HUES64 (cell line): ENCODE results near the gene SMIM38.

Experiments used
- H3K27ac ChIP-seq: 2 replicates; pipeline ENCODE4 v1.7.0; 2013; ENCODE audit warnings: low read depth, low read length, inconsistent platforms
- H3K27me3 ChIP-seq: 2 replicates; pipeline ENCODE4 v1.6.1; 2013; ENCODE audit warnings: mild to moderate bottlenecking, low read length; ENCODE audit not compliant: insufficient read depth
- H3K36me3 ChIP-seq: 2 replicates; pipeline ENCODE4 v1.6.1; 2013; ENCODE audit warnings: mild to moderate bottlenecking, low read length; ENCODE audit not compliant: insufficient read depth
- H3K4me1 ChIP-seq: 2 replicates; pipeline ENCODE4 v1.6.1; 2013; ENCODE audit warnings: mild to moderate bottlenecking, low read length, moderate library complexity; ENCODE audit not compliant: insufficient read depth
- H3K4me3 ChIP-seq: 2 replicates; pipeline ENCODE4 v1.5.1; 2013; ENCODE audit warnings: mild to moderate bottlenecking, low read length, moderate library complexity
- H3K9ac ChIP-seq: 2 replicates; pipeline ENCODE4 v1.6.1; 2013; ENCODE audit warnings: mild to moderate bottlenecking, low read depth, low read length
- H3K9me3 ChIP-seq: 2 replicates; pipeline ENCODE4 v1.6.1; 2013; ENCODE audit warnings: low read depth, low read length; ENCODE audit not compliant: insufficient read depth
- WGBS: fragments of 150-250, 120-280 bp; methylation state at CpG from one replicate; pipeline ENCODE4 v1.1.7; 2013; ENCODE audit warnings: missing lambda C conversion rate; 5-methylcytosine and 5-hydroxymethylcytosine counted together

Gene SMIM38

GRCh38 chr11:69154938-69155301 lies 815 bp upstream of the SMIM38 start:
- Histone ChIP-seq H3K9me3 (no peaks in the 10 kb centered on the region), H3K9ac (no peak overlapping the region), H3K27ac (no peak overlapping the region), H3K27me3 (no peaks in the 10 kb centered on the region), H3K4me3 (no peak overlapping the region), H3K4me1 (peaks cover 19% of the 10 kb centered on the region), H3K36me3 (no peaks in the 10 kb centered on the region)
- WGBS = 89% methylated on average over 10 of the region's 10 CpGs

DNA sequence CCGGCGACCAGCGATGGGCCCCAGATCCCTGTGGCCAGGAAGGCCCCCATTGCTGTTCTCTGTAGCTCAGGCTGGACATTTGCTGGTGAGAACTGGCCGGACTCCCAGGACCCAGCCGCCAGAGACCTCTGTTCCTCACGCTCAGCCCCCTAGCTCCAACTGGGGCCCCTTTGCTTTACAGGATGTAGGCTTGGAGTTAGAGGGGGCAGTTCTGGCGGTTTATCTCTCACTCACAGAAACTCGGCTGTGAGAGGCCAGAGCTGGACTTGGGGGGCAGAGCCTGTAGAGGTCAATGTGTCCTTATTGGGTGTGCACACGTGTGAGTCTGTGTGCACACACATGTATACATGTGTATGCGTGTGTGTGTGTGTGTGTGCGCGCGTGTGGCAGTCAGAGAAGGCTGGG lies 502 bp downstream of the SMIM38 start:
- Histone ChIP-seq H3K36me3 (no peaks in the 10 kb centered on the region), H3K27ac (no peak overlapping the region), H3K9ac (no peak overlapping the region), H3K9me3 (no peaks in the 10 kb centered on the region), H3K27me3 (no peaks in the 10 kb centered on the region), H3K4me1 (peaks cover 19% of the 10 kb centered on the region), H3K4me3 (no peak overlapping the region)
- WGBS = 90% methylated on average over 13 of the region's 13 CpGs

DNA sequence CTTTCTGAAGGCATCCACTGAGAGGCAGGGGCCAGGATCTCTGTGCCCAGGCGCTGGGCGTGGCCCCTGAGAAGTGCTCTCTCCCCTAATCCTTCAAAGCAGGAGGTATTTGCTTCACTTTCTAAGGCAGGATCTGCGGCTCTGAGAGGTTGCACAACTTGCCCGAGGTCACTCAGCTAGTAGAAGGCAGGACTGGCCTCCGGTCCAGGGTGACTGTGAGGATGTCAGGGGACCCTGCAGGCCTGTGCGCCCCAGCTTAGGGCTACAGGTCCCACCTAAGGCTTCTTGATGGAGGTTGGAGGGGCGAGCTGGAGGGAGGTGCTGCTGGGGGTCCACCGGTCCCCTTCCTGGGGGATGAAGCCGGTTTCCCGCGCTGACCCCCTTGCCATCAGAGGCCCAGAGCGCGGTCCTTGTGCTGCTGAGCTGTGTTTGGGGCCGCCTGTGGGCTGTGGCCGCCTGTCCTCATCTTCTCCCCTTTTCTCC lies 979 bp downstream of the SMIM38 start:
- Histone ChIP-seq H3K4me3 (no peak overlapping the region), H3K36me3 (no peaks in the 10 kb centered on the region), H3K27me3 (no peaks in the 10 kb centered on the region), H3K27ac (no peak overlapping the region), H3K4me1 (peaks cover 15% of the 10 kb centered on the region), H3K9me3 (no peaks in the 10 kb centered on the region), H3K9ac (no peak overlapping the region)
- 93% methylated on average over 15 of the region's 15 CpGs for WGBS

DNA sequence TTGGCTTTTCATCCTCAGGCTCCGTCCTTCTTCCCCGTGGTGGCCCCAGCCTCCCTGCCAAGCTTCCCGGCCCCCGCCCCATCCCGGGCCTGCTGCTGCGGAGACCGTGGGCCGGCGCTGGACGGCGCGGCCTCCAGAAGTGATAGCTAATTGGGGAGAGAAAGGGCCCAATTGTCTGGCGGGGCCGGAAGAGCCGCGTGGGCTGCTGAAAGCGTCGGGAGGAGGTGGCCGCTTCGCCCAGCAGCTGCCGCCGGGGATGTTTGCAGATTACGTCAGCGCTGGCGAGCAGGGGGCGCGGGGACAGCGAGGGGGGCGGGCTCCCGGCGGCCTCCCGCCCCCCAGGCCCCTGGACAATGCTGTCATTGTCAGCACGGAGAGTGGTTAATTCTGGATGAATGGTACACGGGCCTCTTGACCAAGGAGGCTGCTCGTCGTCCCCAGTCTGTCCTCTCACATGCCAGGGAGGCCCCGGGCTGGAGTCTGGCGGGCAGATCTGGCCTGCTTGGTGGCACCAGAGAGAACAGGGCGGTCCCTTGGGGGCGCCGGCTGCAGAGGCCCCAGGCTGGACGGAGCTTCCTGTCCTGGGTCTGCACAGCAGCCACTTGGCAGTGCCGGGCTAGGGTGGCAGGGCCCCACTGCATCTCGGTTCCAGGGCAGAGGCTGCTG lies 1.6 kb downstream of the SMIM38 start:
- Histone ChIP-seq H3K4me1 (peaks cover 10% of the 10 kb centered on the region), H3K4me3 (no peak overlapping the region), H3K27me3 (no peaks in the 10 kb centered on the region), H3K9me3 (no peaks in the 10 kb centered on the region), H3K27ac (no peak overlapping the region), H3K9ac (no peak overlapping the region), H3K36me3 (no peaks in the 10 kb centered on the region)
- 55% methylated on average over 44 of the region's 44 CpGs for WGBS

- WGBS = 94% methylated on average over 15 of the region's 15 CpGs
- Histone ChIP-seq H3K27me3 (no peaks in the 10 kb centered on the region), H3K36me3 (no peaks in the 10 kb centered on the region), H3K4me3 (no peak overlapping the region), H3K27ac (no peak overlapping the region), H3K4me1 (peaks cover 4% of the 10 kb centered on the region), H3K9ac (no peak overlapping the region), H3K9me3 (peaks cover under 1% of the 10 kb centered on the region; the same call in 1 of the 2 replicates)
Measured at GRCh38 chr11:69157822-69158231, 2.1 kb downstream of the SMIM38 start.

- no peaks in the 10 kb centered on the region for H3K36me3 ChIP-seq
- WGBS = 92% methylated on average over 21 of the region's 21 CpGs
Measured at GRCh38 chr11:69158301-69159149, 2.8 kb downstream of the SMIM38 start.

GRCh38 chr11:69159150-69159852 lies 3.6 kb downstream of the SMIM38 start:
- no peaks in the 10 kb centered on the region for H3K4me1 ChIP-seq
- H3K27ac ChIP-seq = no peak overlapping the region
- H3K9me3 ChIP-seq = peaks cover 13% of the 10 kb centered on the region; the same call in 1 of the 2 replicates
- WGBS = 94% methylated on average over 19 of the region's 19 CpGs
- H3K9ac ChIP-seq = no peak overlapping the region
- no peak overlapping the region for H3K4me3 ChIP-seq
- H3K27me3 ChIP-seq = no peaks in the 10 kb centered on the region
- no peaks in the 10 kb centered on the region for H3K36me3 ChIP-seq

More at GRCh38 chr11:69158301-69159149, 2.8 kb downstream of the SMIM38 start:
- Histone ChIP-seq H3K27ac (no peak overlapping the region), H3K4me3 (no peak overlapping the region), H3K27me3 (no peaks in the 10 kb centered on the region), H3K9ac (no peak overlapping the region), H3K4me1 (no peaks in the 10 kb centered on the region), H3K9me3 (peaks cover 6% of the 10 kb centered on the region; the same call in 1 of the 2 replicates)

DNA sequence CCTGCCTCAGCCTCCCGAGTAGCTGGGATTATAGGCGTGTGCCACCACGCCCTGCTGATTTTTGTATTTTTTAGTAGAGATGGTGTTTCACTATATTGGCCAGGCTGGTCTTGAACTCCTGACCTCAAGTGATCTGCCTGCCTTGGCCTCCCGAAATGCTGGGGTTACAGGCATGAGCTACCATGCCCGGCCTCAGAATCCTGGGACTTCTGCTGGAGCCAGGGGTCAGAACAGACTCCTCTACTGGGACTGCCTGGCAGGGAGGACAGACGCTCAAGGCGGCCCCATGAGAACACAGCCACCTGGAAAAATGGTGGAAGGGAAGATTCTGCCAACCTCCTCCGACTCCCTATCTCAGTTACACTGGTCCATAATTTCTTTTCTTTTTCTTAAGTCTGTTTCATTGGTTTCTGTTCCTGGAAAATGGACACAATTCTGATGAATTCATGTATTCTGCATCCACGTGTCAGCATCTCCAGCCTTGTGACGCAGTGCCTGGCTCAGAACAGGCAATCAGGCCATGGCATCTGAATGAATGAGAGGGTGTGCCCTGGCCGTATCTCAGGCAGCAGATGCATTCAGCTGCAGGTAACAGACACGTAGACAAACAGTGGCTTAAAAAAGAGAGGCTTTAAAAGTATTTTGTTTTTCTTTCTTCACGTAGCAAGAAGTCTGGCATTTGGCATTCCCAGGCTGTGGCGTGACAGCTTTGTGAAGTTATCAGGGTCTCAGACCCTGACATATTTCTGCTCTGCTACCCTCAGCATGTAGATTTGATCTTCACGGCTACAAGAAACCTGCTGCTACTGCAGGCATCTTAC lies 4.8 kb downstream of the SMIM38 start:
- no peak overlapping the region for H3K27ac ChIP-seq
- H3K4me1 ChIP-seq = no peaks in the 10 kb centered on the region
- no peak overlapping the region for H3K4me3 ChIP-seq
- WGBS = 93% methylated on average over 15 of the region's 15 CpGs
- no peaks in the 10 kb centered on the region for H3K27me3 ChIP-seq
- peaks cover 13% of the 10 kb centered on the region; the same call in 1 of the 2 replicates for H3K9me3 ChIP-seq
- no peaks in the 10 kb centered on the region for H3K36me3 ChIP-seq
- H3K9ac ChIP-seq = no peak overlapping the region

- Histone ChIP-seq H3K4me3 (no peak overlapping the region), H3K36me3 (no peaks in the 10 kb centered on the region), H3K9me3 (peaks cover 13% of the 10 kb centered on the region; the same call in 1 of the 2 replicates), H3K27ac (no peak overlapping the region), H3K4me1 (0 out of 2 replicates have a peak, but pooled peaks cover under 1% of the 10 kb centered on the region), H3K27me3 (no peaks in the 10 kb centered on the region), H3K9ac (no peak overlapping the region)
- 86% methylated on average over 5 of the region's 5 CpGs for WGBS
Measured at GRCh38 chr11:69161117-69161407, 5.3 kb downstream of the SMIM38 start.

DNA sequence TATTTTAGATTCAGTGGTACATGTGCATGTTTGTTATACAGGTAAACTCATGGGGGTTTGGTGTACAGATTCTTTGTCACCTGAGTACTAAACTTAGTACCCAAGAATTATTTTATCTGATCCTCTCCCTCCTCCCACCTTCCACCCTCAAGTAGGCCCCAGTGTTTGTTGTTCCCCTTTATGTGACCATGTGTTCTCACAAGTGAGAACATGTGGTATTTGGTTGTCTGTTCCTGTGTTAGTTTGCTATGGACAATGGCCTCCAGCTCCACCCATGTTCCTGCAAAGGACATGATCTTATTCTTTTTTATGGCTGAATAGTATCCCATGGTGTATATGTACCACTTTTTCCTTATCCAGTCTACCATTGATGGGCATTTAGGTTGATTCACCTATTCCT lies 6.8 kb downstream of the SMIM38 start:
- H3K9me3 ChIP-seq = peaks cover 13% of the 10 kb centered on the region; the same call in 1 of the 2 replicates
- no peaks in the 10 kb centered on the region for H3K36me3 ChIP-seq
- no peak overlapping the region for H3K27ac ChIP-seq
- no peak overlapping the region for H3K9ac ChIP-seq
- H3K27me3 ChIP-seq = no peaks in the 10 kb centered on the region
- no peak overlapping the region for H3K4me3 ChIP-seq
- peaks cover 8% of the 10 kb centered on the region; the same call in 1 of the 2 replicates for H3K4me1 ChIP-seq
